Esophagus (tissue), 2 donors: ENCODE measurements around the gene MAX. TPM values are rescaled to one million over a fixed set of nuclear protein-coding genes. Genes with fewer than 3 reads are reported as not detected.

Source experiments
- H3K27ac ChIP-seq, 2 donors: one replicate each; pipeline ENCODE4 v1.5.1; 2013; ENCODE audit warnings: low read depth in 2 of 2, mild to moderate bottlenecking in 2 of 2, inconsistent platforms in 1 of 2, low read length in 1 of 2, moderate library complexity in 1 of 2
- H3K27me3 ChIP-seq, 2 donors: one replicate each; pipeline ENCODE4 v1.6.1; 2013; ENCODE audit warnings: low read length in 2 of 2, control low read depth in 1 of 2, mild to moderate bottlenecking in 1 of 2; ENCODE audit not compliant: insufficient read depth in 2 of 2, control insufficient read depth in 1 of 2
- H3K36me3 ChIP-seq, 2 donors: one replicate each; pipeline ENCODE4 v1.6.1; 2013; ENCODE audit warnings: low read length in 1 of 2; ENCODE audit not compliant: control insufficient read depth in 2 of 2, insufficient read depth in 2 of 2
- H3K4me1 ChIP-seq, 2 donors: one replicate each; pipeline ENCODE4 v1.6.1; 2013; ENCODE audit warnings: low read length in 1 of 2; ENCODE audit not compliant: control insufficient read depth in 2 of 2, insufficient read depth in 2 of 2
- H3K4me3 ChIP-seq, 2 donors: one replicate each; pipeline ENCODE4 v1.5.1; 2013; ENCODE audit warnings: low read length in 2 of 2, mild to moderate bottlenecking in 2 of 2, low read depth in 1 of 2, moderate library complexity in 1 of 2
- H3K9me3 ChIP-seq, 2 donors: one replicate each; pipeline ENCODE4 v1.6.1; 2013; ENCODE audit warnings: mild to moderate bottlenecking in 2 of 2, low read depth in 1 of 2, low read length in 1 of 2, moderate library complexity in 1 of 2; ENCODE audit not compliant: control insufficient read depth in 2 of 2, insufficient read depth in 1 of 2
- WGBS, 2 donors: extraction: QIAGEN DNeasy Blood & Tissue Kit; methylation state at CpG; one replicate each; pipeline ENCODE4 v1.1.7; 2013; 5-methylcytosine and 5-hydroxymethylcytosine counted together
- polyA plus RNA-seq, 2 donors: library from polyadenylated mRNA; stranded (reverse); fragments of 200-250 nt; gene quantifications; one replicate each; pipeline ENCODE4 v1.2.3, GENCODE V29; 2013
- donor health status: healthy with polysubstance abuse.
- donor health status: Bipolar disorder and iron deficiency.

MAX gene
- polyA plus RNA-seq, 2 donors: 52.2 to 66.8 TPM

DNA sequence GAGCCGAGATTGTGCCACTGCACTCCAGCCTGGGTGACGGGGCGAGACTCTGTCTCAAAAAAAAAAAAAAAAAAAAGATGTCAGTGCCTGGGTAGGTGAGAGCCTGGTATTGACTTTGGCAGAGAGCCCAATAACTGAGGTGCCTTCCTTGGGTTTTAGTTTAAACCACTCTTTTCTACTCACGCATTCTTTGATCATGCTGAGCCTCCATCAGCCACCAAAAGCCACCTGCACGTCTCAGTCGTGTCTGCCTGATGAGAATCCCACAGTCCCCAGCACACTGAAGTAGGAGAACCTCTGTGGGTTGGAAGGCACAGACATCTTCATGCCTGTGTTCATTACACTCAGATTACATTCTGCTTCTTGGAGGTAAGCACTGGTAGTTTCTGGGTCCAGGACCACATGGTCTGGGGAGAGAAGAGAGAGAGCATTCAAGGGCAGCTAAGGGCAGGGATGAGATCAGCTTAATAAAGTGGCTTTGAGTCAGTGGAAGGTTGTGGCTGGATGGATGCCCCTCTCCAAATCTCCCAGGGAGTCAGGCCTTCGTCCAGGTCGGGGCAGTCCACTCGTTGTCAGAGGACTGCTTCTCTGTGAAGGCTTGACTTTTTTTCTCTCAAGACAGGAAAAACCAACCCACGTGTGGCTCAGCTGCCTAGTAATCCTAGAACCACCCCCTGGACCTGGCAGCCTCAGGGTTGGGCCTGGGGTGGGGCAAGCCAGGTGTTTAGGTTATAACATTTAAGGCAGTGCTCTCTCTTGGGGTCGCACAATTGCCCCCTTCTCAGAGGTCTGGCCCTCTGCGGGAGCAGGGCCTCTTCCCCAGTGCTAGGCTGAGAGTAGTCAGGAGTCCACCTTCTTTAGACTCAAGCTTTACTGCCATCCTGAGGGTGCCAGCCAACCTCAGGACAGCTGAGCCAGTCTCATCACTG is 32.6 kb upstream of the MAX start:
- H3K9me3 ChIP-seq: no peaks in the 10 kb centered on the region
- H3K4me1 ChIP-seq: no peaks in the 10 kb centered on the region
- H3K36me3 ChIP-seq: no peaks in the 10 kb centered on the region
- no peaks in the 10 kb centered on the region for H3K27me3 ChIP-seq
- H3K4me3 ChIP-seq: no peak overlapping the region
- 56 to 71% methylated on average over 10 to 12 of the region's 12 CpGs for WGBS, 2 donors
- H3K27ac ChIP-seq: no peak overlapping the region

GRCh38 chr14:65132855-65133254 is 30.5 kb upstream of the MAX start:
- Histone ChIP-seq H3K4me1 (no peaks in the 10 kb centered on the region), H3K27me3 (no peaks in the 10 kb centered on the region), H3K9me3 (no peaks in the 10 kb centered on the region), H3K4me3 (no peak overlapping the region), H3K36me3 (no peaks in the 10 kb centered on the region), H3K27ac (no peak overlapping the region)
- WGBS, 2 donors: 81 to 94% methylated on average over 8 of the region's 8 CpGs

GRCh38 chr14:65131301-65131701 is 29.0 kb upstream of the MAX start:
- Histone ChIP-seq H3K27ac (no peak overlapping the region), H3K9me3 (no peaks in the 10 kb centered on the region), H3K27me3 (no peaks in the 10 kb centered on the region), H3K4me3 (no peak overlapping the region), H3K36me3 (no peaks in the 10 kb centered on the region), H3K4me1 (no peaks in the 10 kb centered on the region)
- 63 to 70% methylated on average over 7 of the region's 7 CpGs for WGBS, 2 donors

GRCh38 chr14:65128096-65128495 is 25.8 kb upstream of the MAX start:
- Histone ChIP-seq H3K27me3 (no peaks in the 10 kb centered on the region), H3K9me3 (no peaks in the 10 kb centered on the region)

DNA sequence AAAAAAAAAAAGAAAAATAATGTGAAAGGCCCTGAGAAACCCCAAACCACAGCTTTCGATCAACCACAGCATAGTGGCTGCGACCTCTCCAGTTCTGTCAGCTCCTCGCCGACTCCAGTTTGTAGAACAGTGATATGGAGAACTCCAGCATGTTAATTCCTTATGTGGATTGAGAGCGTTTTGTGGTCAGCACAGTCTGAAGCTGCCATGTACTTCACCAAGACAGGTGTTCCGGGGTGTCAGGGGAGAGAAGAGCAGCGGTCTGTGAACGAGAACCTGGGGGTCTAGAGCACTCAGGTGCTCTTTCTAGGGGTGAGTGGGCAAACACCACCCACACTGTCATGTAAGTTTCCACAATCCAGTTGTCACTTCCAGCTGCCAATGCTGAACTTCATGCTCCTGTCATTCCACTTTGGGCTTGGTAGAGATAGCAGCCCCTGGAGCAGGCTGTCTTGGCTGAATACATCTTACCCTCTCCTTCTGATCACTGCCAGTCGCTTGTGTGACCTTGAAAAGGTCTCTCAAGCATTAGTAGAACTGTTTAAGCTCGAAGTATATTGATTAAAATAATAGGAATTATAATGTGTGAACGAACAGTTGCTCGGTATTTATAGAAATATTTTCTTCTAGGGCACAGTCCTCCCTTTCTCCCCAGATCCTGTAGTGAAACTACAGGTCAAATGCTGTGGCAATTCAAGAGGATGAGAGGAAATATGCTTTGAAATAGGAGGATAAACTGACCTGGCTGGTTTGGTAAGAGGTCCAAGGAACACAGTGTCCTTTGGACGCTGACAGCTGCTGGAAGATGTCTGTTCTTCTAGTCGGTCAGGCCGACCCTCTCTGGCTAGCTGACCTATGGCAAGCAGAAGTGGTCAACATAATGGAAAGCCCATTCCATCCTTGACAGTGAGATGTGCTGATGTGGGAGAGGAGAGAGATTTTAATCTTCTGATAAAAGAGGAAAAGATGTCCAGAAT is 15.7 kb upstream of the MAX start:
- WGBS, 2 donors: 70 to 78% methylated on average over 15 of the region's 15 CpGs
- Histone ChIP-seq H3K36me3 (no peaks in the 10 kb centered on the region), H3K9me3 (no peaks in the 10 kb centered on the region), H3K27ac (no peak overlapping the region), H3K27me3 (no peaks in the 10 kb centered on the region), H3K4me3 (no peak overlapping the region), H3K4me1 (peaks cover 3 to 5% of the 10 kb centered on the region in 2 donors)

More at GRCh38 chr14:65128096-65128495, 25.8 kb upstream of the MAX start:
- Histone ChIP-seq H3K4me3 (no peak overlapping the region), H3K27ac (no peak overlapping the region), H3K4me1 (no peaks in the 10 kb centered on the region), H3K36me3 (no peaks in the 10 kb centered on the region)
- WGBS, 2 donors: 87 to 92% methylated on average over 5 of the region's 5 CpGs

DNA sequence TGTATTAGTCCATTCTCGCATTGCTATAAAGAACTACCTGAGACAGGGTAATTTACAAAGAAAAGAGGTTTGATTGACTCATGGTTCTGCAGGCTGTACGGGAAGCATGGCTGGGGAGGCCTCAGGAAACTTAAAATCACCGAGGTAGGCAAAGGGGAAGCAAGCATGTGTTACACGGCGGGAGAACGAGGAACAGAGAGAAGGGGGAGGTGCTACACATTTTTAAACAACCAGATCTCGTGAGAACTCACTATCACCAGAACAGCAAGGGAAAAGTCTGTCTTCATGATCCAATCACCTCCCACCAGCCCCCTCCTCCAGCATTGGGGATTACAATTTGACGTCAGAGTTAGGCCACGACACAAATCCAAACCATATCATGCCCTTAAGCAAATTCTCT is 13.3 kb upstream of the MAX start:
- H3K9me3 ChIP-seq: no peaks in the 10 kb centered on the region
- no peak overlapping the region for H3K27ac ChIP-seq
- no peaks in the 10 kb centered on the region for H3K36me3 ChIP-seq
- 77 to 84% methylated on average over 9 of the region's 9 CpGs for WGBS, 2 donors
- H3K4me3 ChIP-seq: no peak overlapping the region
- H3K4me1 ChIP-seq: peaks cover 3 to 5% of the 10 kb centered on the region in 2 donors
- no peaks in the 10 kb centered on the region for H3K27me3 ChIP-seq

- no peaks in the 10 kb centered on the region for H3K9me3 ChIP-seq
- no peaks in the 10 kb centered on the region for H3K36me3 ChIP-seq
- H3K27me3 ChIP-seq: no peaks in the 10 kb centered on the region
- WGBS, 2 donors: 68 to 76% methylated on average over 5 of the region's 5 CpGs
- H3K4me3 ChIP-seq: no peak overlapping the region
- no peaks in the 10 kb centered on the region for H3K4me1 ChIP-seq
- H3K27ac ChIP-seq: no peak overlapping the region
Measured at GRCh38 chr14:65110525-65110924, 8.2 kb upstream of the MAX start.

DNA sequence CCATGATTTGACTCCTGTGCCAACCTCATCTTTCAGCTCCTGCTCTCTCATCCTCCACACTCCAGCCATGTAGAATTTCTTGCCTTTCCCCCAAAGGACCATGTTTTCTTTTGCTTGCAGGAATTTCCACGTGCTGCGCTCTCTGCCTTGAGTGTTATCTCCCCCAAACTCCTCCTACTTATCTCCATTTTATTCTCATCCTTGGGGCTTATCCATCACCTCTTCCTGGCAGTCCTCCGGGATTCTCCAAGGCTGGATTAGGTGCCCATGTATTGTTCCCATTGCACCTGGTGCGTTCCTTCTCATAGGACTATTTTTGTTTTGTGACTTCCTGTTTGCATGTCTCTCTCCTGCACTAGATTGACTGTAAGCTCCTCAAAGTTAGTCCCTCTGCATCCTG is 7.0 kb upstream of the MAX start:
- Histone ChIP-seq H3K4me3 (no peak overlapping the region), H3K9me3 (no peaks in the 10 kb centered on the region), H3K36me3 (no peaks in the 10 kb centered on the region), H3K27me3 (no peaks in the 10 kb centered on the region), H3K4me1 (no peaks in the 10 kb centered on the region), H3K27ac (no peak overlapping the region)
- WGBS, 2 donors: 84 to 88% methylated on average over 4 of the region's 4 CpGs

GRCh38 chr14:65107200-65107599 is 4.9 kb upstream of the MAX start:
- no peaks in the 10 kb centered on the region for H3K9me3 ChIP-seq

More at GRCh38 chr14:65107200-65107599, 4.9 kb upstream of the MAX start:
- no peaks in the 10 kb centered on the region for H3K27me3 ChIP-seq
- H3K4me1 ChIP-seq: peaks cover 0 to 2% of the 10 kb centered on the region in 2 donors
- no peak overlapping the region for H3K4me3 ChIP-seq
- no peaks in the 10 kb centered on the region for H3K36me3 ChIP-seq
- WGBS, 2 donors: 86 to 91% methylated on average over 1 of the region's 1 CpG
- H3K27ac ChIP-seq: no peak overlapping the region
